HG03097 (cell line): ENCODE results near the gene SURF6.
"Not testable (repeated sequence)": the region's sequence is repeated elsewhere in the genome, so short reads cannot be mapped to it uniquely, and the experiment has no call there.

ENCODE experiments used
- ATAC-seq: cut with Tn5 transposase; IDR thresholded peaks from one replicate; pipeline ENCODE4 v1.9.1; 2021; ENCODE audit not compliant: unreplicated experiment, low FRiP score

The SURF6 gene

DNA sequence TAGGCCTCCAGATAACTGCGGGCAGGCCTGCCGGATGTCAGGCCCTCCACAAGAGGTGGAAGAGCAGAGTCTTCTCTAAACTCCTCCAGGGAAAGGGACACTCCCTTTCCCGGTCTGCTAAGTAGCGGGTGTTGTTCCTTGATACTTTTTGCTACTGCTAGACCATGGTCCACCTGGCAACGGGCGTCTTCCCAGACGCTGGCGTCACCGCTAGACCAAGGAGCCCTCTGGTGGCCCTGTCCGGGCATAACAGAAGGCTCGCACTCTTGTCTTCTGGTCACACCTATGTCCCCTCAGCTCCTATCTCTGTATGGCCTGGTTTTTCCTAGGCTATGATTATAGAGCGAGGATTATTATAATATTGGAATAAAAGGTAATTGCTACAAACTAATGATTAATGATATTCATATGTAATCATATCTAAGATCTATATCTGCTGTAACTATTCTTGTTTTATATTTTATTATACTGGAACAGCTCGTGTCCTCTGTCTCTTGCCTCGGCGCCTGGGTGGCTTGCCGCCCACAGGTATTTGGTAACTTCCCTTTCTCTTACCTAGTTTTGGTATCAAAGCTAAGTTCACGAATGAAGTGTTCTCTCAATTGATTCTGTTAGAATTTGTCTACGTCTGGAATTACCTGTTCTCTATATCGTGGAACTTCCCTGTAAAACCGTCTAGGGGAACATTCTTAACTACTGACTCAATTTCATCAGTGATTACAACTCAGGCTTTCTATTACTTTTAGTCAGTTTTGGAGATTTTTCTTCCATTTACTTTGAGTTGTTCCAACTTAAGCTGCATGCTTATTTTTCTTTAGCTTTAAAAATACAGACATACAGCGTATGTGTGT is 6.5 kb downstream of the SURF6 start:
- not testable (repeated sequence) for ATAC-seq

DNA sequence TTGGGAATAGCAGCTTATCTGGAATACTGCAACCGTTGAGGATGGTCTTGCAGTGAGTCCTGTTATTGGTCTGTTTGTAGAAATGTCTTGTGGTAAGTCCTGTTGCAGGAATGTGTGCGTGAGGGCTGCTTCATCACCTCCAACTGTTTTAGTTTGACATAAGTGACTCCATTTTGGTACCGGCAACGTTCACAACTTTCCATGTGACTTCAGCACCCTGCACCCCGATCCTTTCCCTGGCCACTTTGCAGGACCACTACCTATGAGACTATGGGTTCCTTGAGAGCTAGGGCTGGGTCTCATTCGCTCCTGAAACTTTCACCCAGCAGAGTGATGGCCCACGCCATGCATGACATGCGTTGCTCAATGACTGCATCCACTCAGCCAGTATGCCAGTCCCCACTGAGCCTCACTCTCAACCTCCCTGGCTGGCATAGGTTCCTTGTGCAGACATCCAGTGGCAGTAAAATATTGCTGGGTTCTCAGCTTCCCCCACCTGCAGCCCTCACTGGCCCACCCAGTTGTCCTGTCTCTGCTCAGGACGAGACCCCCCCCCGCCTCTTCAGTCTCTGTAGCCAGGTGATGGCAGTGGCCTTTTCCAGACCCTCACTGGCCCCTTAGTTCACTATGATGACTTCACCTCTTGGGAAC is 8.0 kb downstream of the SURF6 start:
- ATAC-seq: no peak

DNA sequence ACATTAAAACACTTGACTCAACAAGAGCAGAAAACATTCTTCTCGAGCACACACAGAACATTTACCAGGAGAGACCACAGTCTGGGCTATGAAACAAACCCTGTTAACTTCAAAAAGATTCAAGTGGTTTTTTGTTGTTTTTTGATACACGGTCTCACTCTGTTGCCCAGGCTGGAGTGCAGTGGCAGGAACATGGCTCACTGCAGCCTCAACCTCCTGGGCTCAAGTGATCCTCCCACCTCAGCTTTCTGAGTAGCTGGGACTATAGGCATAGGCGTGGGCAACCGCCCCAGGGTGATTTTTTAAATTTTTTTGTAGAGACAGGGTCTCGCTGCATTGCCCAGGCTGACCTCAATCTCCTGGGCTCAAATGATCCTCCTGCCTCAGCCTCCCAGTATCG is 9.0 kb downstream of the SURF6 start:
- not testable (repeated sequence) for ATAC-seq

DNA sequence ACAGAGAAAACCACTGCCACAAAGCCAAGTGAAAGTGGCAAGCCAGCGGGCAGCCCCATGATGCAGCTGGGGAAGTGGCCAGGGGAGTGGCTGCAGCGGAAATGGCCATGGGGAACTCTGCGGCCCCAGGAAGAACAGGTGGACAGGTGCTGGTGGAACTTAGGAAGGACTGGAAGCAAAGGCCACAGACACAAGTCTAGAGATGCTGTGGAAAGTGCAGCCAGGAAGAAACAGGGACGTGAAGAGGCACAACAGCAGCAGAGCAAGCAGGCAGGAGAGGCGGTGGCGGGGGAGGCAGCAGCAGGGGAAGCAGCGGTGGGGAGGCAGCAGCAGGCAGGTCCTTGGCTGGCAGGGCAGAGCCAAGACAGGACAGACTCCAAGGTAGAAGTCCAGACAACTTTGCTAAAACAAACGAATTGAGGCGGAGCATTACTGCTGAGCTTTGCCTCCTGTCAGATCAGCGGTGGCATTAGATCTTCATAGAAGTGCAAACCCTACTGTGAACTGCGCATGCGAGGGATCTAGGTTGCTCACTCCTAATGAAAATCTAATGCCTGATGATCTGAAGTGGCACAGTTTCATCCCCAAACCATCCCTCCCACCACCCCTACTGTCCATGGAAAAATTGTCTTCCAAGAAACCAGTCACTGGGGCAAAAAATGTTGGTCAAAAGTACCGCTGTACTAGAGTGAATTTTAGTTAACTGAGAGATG is 11.8 kb downstream of the SURF6 start:
- no peak for ATAC-seq

DNA sequence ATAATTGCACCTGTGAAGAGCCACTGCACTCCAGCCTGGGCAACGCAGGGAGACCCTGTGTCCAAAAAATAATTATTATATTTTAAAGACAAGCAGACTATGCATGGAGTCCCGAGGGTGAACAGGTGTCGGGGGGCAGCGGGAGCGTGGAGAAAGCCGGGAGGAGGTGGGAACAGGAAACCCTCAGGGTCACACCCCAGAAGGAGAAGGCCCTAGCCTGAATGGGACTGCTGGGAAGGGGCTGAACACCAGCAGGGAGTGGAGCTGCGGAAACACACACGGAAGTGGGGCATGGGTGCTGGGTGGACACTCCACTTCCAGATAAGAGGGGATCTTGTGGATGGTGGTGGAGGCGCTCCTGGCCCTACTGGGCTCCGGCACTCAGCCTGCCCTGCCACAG is 12.8 kb downstream of the SURF6 start:
- ATAC-seq: no peak

DNA sequence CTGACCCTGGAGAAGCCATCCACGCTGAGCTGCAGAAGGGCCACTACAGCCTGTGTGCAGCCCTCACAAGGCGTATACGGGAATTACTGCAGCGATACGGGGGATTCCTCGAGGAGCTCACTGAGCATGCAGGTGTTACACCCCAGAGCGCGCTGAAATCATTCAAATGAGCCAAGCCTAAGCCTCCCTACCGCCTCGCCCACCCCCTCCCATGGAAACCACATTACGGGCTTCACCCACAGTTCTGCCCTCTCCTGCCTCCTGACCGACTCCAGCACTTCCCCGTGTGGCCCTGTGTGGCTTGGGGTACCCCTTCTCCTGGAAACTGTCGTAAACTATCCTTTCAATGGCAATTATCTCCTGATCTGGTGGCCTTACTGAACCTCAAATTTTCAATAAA is 13.3 kb downstream of the SURF6 start:
- no peak for ATAC-seq

DNA sequence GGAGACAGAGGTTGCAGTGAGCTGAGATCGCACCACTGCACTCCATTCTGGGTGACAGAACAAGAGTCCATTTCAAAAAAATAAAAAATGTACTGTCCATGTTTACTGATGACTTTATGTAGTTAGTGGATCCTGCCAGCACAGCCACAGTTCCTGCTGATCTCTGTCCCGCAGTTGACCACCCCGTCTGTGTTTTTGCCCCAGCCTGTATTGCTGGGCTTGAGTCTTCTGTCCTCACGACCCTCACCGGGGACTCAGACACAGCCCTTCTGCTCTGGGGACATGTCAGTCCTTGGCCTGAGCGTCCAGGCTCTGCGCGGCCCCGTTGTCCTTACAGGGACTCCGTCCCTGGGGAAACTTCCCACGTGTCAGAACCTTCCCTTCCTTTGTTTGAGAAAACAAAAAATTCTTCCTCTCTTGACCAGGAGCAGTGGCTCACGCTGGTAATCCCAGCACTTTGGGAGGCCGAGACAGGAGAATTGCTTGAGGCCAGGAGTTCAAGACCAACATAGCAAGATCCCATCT is 14.5 kb downstream of the SURF6 start:
- no peak for ATAC-seq

DNA sequence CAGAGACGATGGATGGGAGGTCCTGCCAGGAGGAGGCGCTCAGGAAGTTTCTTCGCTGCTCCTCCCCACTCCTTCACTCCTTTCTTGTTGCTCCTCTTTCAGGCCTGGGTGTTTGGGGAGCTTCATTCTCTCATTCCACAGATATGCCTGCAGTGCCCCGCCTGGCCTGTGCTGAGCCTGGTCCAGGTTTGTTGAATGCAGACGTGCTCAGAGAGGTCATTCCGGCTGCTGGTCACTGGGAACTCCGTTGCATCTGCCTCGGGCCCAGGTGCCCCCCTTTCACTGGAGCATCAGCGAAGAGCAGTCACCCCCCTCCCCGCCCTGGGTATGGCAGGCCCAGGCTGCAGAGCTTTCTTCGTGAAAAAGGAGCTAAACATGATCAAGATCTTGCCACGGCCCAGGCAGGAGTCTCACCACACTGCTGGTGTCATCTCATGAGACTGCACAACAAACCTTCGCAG is 15.5 kb downstream of the SURF6 start:
- ATAC-seq: no peak

DNA sequence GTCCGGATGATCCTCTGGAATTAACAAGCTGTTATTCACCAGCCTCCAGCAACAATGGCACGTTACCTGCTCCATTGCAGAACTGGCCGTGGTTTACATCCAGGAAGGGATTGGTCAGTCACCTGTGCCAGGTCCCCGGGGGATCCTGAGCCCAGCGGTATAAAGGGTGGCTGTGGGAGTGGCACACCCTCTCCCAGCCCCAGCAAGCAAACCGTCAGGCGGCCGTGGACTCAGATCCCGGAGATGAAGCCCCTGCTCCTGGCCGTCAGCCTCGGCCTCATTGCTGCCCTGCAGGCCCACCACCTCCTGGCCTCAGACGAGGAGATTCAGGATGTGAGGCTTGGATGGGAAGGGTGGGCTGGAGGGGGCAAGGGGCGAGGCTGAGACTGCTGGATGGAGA is 18.4 kb downstream of the SURF6 start:
- not testable (repeated sequence) for ATAC-seq

DNA sequence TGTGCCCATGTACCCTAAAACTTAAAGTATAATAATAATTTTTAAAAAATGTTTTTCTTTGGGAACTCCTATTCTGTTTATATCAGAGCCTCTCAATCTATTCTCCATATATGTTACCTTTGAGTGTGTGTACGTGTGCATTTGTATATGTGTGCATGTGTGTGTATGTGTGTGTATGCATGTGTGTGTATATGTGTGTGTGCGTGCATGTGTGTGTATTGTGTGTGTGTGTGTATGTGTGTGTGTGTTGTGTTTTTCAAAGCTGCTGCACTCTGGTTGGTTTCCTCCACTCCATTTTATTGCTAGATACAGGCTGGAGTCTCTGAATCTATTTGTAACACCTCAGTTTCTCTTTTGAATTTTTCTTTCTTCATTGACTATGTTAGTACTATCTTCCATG is 20.0 kb downstream of the SURF6 start:
- no peak for ATAC-seq

DNA sequence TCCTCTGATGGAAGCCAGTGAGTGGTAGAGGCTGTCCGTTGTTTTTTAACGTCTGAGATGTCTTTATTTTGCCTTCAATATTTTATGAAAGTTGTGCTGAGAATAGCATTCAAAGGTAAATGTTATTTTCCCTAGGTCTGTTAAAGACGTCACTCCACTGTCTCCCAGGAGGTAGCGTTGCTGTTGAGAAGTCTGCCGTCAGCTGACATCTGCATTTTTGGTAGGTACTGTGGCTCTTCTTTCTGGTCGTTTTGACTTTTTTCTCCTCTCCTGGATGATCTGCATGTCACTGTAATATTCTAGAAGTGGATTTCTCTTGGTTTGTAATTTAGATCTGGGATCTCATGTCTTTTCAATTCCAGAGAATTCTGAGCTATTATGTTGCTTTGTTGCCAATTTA is 26.4 kb downstream of the SURF6 start:
- ATAC-seq: no peak

DNA sequence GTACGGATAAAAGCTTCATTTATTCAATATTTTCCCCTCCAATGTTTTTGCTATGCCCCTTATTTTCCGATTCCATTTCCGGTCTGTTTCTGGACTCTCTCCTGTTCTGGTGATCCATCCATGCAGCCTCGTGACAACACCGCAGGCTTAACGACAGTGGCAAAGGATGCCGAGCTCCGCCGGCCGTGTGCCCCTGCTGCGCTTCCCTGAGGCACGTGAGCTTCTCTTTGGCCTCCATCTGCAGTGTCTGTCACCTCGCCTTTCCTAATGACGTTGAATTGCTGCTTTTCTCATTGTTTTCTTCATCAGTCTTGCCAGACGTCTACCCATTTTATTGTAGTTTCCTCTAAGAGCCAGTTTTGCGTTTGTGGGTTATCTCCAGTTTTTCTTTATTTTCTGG is 28.7 kb downstream of the SURF6 start:
- ATAC-seq: no peak

DNA sequence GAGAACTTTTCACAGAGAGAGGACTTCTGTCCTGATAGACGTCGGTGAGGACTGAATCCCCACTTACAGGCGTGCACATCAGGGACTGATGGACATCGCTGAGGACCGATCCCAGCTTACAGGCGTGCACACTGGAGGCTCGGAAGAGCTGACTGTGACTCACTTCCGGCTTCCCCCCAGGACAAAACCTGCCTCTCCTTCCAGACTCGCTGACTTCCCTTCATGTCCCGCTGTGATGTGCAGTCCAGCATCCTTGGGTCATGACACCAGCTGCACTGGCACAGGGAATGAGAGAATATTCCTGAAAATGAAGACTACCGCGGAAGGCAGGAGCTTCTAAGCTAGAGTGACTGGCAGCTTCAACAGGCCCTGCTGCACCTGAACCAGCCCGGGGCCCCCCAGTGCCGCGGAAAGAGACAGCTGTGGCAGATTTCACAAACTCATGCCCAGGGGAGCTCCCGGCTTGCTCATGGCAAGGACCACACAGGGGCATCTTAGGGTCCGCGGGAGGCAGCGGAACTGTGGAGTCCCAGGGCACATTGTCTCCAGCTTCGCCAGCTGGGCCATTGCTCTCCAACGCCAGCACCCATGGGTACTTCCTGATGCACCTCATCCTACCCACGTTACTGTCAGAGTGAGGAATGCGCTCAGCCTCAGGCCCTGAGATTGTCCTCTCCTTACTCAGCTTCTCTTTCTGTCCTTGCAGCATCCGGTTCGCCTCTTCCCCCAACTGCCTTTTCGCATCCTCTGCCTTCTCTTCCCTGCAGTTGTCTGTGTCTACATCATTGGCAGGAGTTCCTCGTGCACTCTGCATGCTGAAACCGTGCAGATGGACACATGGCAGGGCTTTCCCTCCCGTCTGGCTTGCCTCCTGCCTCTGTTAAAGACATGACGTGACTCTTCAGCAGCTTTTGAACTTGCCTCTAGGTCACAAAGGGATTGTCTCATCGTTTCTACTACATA is 29.5 kb downstream of the SURF6 start:
- no peak for ATAC-seq

DNA sequence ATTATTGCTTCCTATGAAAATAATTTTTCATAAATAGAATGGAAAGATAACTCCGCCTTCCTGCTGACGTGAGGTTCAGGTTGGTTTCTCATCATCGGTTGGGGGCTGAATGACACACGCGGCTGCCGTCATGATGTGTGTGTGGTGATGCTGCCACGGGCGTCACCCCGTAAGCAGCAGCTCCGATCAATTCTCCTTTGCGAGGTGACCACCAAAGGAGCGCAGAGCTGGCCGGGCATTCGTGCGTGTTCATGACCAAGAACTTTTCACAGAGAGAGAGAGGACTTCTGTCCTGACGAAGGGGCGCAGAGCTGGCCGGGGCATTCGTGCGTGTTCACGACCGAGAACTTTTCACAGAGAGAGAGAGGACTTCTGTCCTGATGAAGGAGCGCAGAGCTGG is 30.3 kb downstream of the SURF6 start:
- ATAC-seq: no peak

DNA sequence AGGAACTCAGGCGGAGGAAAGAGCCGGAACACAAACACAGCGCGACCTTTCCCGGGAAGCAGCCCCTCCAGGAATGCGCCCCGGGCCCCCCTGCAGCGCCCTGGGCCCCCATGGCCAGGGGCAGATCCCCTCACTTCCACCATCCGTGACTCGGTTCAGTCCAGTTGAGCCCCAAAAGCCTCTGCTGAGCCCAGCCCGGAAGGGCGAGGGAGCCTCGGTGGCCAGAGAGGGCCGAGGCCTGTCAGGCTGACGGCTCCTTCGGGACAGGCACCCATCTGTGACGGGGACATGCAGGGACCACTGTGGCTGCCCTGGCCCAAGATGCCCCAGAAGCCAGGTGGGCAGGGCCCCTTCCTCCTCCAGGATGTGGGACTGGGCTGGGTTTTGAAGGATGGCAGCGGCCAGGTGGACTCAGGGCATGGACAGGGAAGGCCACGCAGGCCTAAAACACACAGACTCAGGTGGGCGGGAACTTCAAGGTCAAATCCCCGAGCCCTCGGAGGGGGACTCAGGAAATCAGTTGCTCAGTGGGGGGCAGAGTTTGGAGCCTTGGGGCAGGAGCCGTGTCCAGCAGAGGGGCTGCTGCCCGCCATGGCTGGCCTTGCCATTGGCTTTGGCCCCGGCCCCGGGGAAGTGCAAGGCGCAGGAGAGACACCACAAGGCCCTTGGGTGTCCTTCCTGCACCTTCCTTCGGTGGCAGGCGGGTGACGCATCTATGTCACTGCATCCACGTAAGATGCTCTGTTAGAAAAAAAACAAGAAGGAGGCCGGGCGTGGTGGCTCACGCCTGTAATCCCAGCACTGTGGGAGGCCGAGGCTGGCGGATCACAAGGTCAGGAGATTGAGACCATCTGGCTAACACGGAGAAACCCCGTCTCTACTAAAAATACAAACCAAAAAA is 31.3 kb downstream of the SURF6 start:
- ATAC-seq: no peak

DNA sequence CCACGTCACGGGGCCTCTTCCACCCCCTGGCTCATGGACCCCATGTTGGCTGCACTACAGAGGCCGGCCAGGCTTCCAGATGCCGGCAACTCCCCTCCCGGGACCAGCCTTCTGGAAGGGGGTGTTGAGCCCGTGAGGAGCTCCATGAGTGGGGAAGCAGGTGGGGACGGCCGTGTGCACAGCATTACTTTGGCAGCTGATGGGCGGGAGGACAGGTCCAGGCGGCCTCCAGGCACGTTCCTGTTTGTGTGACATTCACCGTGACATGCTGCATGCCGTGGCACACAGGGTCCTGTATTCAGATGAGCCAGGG is 31.9 kb downstream of the SURF6 start:
- no peak for ATAC-seq

DNA sequence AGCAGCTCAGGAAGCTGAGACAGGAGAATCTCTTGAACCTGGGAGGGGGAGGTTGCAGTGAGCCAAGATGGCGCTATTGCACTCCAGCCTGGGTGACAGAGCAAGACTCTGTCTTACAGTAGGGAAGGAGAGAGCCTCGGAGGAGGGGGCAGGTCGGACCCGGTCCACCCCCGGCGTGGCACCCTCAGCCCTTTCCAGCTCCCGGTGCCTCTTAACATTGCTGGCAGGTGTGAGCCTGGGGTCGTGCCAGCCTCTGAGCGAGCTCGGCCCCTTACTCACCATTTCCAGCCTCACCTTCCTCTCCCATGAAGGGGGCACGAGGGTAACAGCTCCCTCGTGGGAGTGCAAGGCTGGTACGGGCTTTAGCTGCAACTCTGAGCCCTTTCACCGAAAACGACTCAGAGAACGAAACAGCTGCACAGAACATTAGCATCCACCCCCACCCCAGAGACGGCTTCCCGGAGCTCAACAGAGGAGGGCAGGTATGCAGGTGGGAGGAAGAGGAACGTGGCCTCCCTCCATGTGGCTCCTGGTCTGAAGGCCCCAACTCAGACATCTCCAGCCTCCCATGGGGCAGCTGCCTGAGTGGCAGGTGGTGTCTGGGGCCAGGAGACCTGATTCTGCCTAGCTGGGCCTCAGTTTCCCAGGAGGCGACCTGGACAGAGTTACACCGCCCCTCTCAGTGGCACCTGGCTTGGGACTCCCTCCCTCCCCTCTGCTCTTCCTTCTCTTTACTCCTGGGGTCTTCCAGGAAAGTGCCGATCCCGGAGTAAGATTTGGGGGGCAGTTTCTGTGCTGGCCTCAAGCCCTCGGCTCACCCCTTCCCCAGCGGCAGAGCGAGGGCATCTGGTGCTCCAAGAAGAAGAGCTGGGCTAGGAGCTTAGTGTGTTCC is 32.5 kb downstream of the SURF6 start:
- no peak for ATAC-seq
